ENCODE measurements around the gene HOXC10. TPM values are rescaled to one million over a fixed set of nuclear protein-coding genes. Genes with fewer than 3 reads are reported as not detected.

Gene HOXC10
- total and polyA plus RNA-seq, 2 of the 8 experiments (the other 6 are each of a cell fraction or from before 2014, with no cell fraction given): not detected

- TF ChIP-seq CTCF (IDR thresholded peaks at IDR 0.05; ENCODE audit: control extremely low read depth in 1 of 3, insufficient read depth in 1 of 3, low read depth in 1 of 3, low read length in 3 of 3): no peak
- TF ChIP-seq CHD2 (IDR thresholded peaks at IDR 0.05; ENCODE audit: low read length): no peak
- no peak for TF ChIP-seq CHD1 (IDR thresholded peaks at IDR 0.05; ENCODE audit: low read depth, low read length)
- no peak for TF ChIP-seq SP4 (IDR thresholded peaks at IDR 0.05; ENCODE audit: low read length)
- no peak for TF ChIP-seq ZNF274 (IDR thresholded peaks at IDR 0.05; ENCODE audit: borderline replicate concordance, extremely low read depth, low read length)
- peak; percentile 96 for TF ChIP-seq SUZ12 (IDR thresholded peaks at IDR 0.05; ENCODE audit: low read length)
- peak; percentile 29 for TF ChIP-seq KDM4A (IDR thresholded peaks at IDR 0.05; ENCODE audit: low read depth, low read length, severe bottlenecking)
- no peak for TF ChIP-seq POLR2AphosphoS5 (IDR thresholded peaks at IDR 0.05; ENCODE audit: low read depth, low read length)
- no peak for TF ChIP-seq RAD21 (IDR thresholded peaks at IDR 0.05 in 1 of 2, conservative IDR thresholded peaks at IDR 0.05 in 1 of 2; ENCODE audit: low read depth in 2 of 2, low read length in 2 of 2)
- no peak for TF ChIP-seq GTF2F1 (IDR thresholded peaks at IDR 0.05; ENCODE audit: borderline replicate concordance, low read depth, low read length)
- TF ChIP-seq KDM5A (IDR thresholded peaks at IDR 0.05; ENCODE audit: low read length): no peak
- no peak for TF ChIP-seq TAF7 (optimal IDR thresholded peaks at IDR 0.05; ENCODE audit: borderline replicate concordance, low read depth, low read length)
- TF ChIP-seq RFX5 (IDR thresholded peaks at IDR 0.05; ENCODE audit: borderline replicate concordance, low read depth, low read length): no peak
These were observed 11.5 kb upstream of the HOXC10 start (continued) for GRCh38 chr12:53973236-53974042.
